22Rv1 (cell line): ENCODE results near the gene WWOX.

Source experiments
- ZFX ChIP-seq: fragments of 450-650 bp; IDR thresholded peaks from 2 replicates; pipeline ENCODE4 v1.6.1; 2017; ENCODE audit warnings: antibody characterized with exemption, borderline replicate concordance
- TF ChIP-seq, protein P1 (sequence below): fragments of 450-650 bp; IDR thresholded peaks from 2 replicates; pipeline ENCODE4 v1.5.1; 2017; ENCODE audit warnings: mild to moderate bottlenecking

DNA sequence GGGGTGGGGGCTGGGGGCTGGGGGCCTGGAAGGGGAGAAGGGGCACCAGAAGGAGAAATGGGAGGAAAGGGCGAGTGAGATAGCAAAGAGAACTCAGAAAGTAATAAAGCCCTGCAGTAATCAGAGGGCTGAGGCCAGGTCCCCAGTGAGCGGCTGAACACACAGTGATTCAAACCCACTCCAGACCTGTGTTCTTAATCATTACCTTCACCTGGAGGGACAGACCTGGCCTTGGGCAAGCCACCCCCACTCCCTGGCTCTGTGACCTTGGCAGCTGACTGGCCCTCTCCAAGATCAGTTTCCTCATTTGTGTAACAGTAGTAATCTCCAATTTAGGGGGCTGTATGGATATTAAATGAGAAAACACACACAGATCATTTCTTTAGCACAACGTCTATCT, 150.4 kb downstream of the WWOX start:
- TF ChIP-seq, protein P1, sequence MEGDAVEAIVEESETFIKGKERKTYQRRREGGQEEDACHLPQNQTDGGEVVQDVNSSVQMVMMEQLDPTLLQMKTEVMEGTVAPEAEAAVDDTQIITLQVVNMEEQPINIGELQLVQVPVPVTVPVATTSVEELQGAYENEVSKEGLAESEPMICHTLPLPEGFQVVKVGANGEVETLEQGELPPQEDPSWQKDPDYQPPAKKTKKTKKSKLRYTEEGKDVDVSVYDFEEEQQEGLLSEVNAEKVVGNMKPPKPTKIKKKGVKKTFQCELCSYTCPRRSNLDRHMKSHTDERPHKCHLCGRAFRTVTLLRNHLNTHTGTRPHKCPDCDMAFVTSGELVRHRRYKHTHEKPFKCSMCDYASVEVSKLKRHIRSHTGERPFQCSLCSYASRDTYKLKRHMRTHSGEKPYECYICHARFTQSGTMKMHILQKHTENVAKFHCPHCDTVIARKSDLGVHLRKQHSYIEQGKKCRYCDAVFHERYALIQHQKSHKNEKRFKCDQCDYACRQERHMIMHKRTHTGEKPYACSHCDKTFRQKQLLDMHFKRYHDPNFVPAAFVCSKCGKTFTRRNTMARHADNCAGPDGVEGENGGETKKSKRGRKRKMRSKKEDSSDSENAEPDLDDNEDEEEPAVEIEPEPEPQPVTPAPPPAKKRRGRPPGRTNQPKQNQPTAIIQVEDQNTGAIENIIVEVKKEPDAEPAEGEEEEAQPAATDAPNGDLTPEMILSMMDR = no peak
- TF ChIP-seq ZFX = no peak
